ENCODE measurements around the gene MAST2.

The MAST2 gene

GRCh38 chr1:45859221-45859620, 55.8 kb downstream of the MAST2 start:
- no peak for ATAC-seq
- TF ChIP-seq TOX (CRISPR knock-in tag; IDR thresholded peaks at IDR 0.05; ENCODE audit: borderline replicate concordance) (no peak), CREB5 (CRISPR knock-in tag; IDR thresholded peaks at IDR 0.05; ENCODE audit: low read depth) (no peak), TSHZ2 (CRISPR knock-in tag; IDR thresholded peaks at IDR 0.05) (no peak), PATZ1 (CRISPR knock-in tag; IDR thresholded peaks at IDR 0.05; ENCODE audit: borderline replicate concordance) (no peak), ZFP3 (CRISPR knock-in tag; IDR thresholded peaks at IDR 0.05) (peak; percentile 86), CSRNP3 (CRISPR knock-in tag; IDR thresholded peaks at IDR 0.05) (no peak), CSDC2 (CRISPR knock-in tag; IDR thresholded peaks at IDR 0.05) (no peak), ESRRG (CRISPR knock-in tag; IDR thresholded peaks at IDR 0.05) (no peak), RARB (CRISPR knock-in tag; IDR thresholded peaks at IDR 0.05) (no peak)

- no peak for ATAC-seq
- no peak for TF ChIP-seq TSHZ2 (CRISPR knock-in tag; IDR thresholded peaks at IDR 0.05)
- no peak for TF ChIP-seq ZC3H10 (CRISPR knock-in tag; IDR thresholded peaks at IDR 0.05)
- TF ChIP-seq ZNF565 (CRISPR knock-in tag; conservative IDR thresholded peaks at IDR 0.05; ENCODE audit: low read depth) = no peak
Measured at GRCh38 chr1:45862008-45862407, 58.6 kb downstream of the MAST2 start.

GRCh38 chr1:45863218-45863617, 59.8 kb downstream of the MAST2 start:
- peak; percentile 30; the same call in 1 of the 3 replicates for ATAC-seq
- TF ChIP-seq ZFP30 (CRISPR knock-in tag; IDR thresholded peaks at IDR 0.05) = no peak
- TF ChIP-seq TSHZ2 (CRISPR knock-in tag; IDR thresholded peaks at IDR 0.05) = no peak
- TF ChIP-seq ZNF565 (CRISPR knock-in tag; conservative IDR thresholded peaks at IDR 0.05; ENCODE audit: low read depth) = no peak
- TF ChIP-seq GLIS3 (CRISPR knock-in tag; IDR thresholded peaks at IDR 0.05) = no peak
- TF ChIP-seq ISL1 (CRISPR knock-in tag; IDR thresholded peaks at IDR 0.05) = no peak
- no peak for TF ChIP-seq PPARA (CRISPR knock-in tag; IDR thresholded peaks at IDR 0.05; ENCODE audit: borderline replicate concordance)
- TF ChIP-seq SNAI2 (CRISPR knock-in tag; IDR thresholded peaks at IDR 0.05) = no peak
- TF ChIP-seq POU6F1 (CRISPR knock-in tag; IDR thresholded peaks at IDR 0.05; ENCODE audit: borderline replicate concordance, low read depth) = no peak
- no peak for TF ChIP-seq CREB5 (CRISPR knock-in tag; IDR thresholded peaks at IDR 0.05; ENCODE audit: low read depth)
- TF ChIP-seq ESRRG (CRISPR knock-in tag; IDR thresholded peaks at IDR 0.05) = no peak

Data from SK-N-SH treated with all-trans-retinoic acid at 6 μM for 48 hours (cell line).